K562 (cell line): ENCODE results near the gene LIMS2.

Experiments used
- EZH2 ChIP-seq: IDR thresholded peaks from 2 replicates; pipeline ENCODE4 v1.6.1; 2012; ENCODE audit warnings: low read depth, mild to moderate bottlenecking, inconsistent platforms, low read length, borderline replicate concordance
- JUN ChIP-seq, 2 experiments: sonication (generic) in 1 of 2; formaldehyde crosslinking in 1 of 2; IDR thresholded peaks; 2 replicates each; pipeline versions ENCODE4 v1.6.1 to v1.8.0; 2012 to 2022; ENCODE audit warnings: borderline replicate concordance in 2 of 2, mild to moderate bottlenecking in 2 of 2, improper control_type of control experiment in 1 of 2, low read depth in 1 of 2, low read length in 1 of 2, missing genetic modification reagents in 1 of 2
- NFIC ChIP-seq: fragments of 450-650 bp; IDR thresholded peaks from 2 replicates; pipeline ENCODE4 v1.6.1; 2017; ENCODE audit warnings: mild to moderate bottlenecking, inconsistent platforms

DNA sequence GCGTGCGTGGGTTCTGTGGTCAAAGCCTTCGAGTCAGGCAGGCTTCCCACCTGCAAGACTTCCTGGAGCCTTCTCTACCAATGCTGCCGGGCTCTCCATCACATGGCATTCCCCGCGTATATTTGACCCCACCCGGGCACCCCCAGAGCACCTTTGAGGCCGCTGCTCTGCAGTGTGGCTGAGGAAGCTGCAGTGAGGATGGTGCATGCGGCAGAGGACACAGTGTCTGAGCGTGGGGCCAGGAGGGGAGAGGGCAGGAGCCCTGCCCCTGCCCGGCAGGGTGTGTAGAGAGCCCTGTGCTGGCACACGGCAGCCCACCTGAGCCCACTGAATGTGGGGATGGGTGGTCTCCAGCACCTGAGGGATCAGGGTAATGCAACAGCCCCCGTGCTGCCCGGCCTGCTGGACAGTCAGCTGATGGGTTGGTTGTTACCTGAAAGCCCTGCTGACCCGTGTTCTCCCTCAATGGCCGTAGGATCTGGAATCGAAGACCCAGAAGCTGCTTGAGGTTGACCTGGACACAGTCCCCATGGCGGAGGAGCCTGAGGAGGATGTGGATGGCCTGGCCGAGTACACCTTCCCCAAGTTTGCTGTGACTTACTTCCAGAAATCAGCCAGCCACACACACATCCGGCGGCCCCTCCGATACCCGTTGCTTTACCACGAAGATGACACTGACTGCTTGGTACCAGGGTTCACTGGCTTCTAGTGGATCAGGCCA, 66.1 kb downstream of the LIMS2 start:
- TF ChIP-seq NFIC, result no peak
- no peak for TF ChIP-seq JUN (IDR thresholded peaks at IDR 0.05; ENCODE audit: borderline replicate concordance, low read depth, low read length)
- TF ChIP-seq JUN (CRISPR knock-in tag; IDR thresholded peaks at IDR 0.05; ENCODE audit: borderline replicate concordance), result no peak
- TF ChIP-seq EZH2, result no peak
